Glutamatergic neuron (in vitro differentiated cells): Measurements from ENCODE around the gene FAM177A1. TPM values are rescaled to one million over a fixed set of nuclear protein-coding genes. Genes with fewer than 3 reads are reported as not detected.
"Not testable (repeated sequence)": the region's sequence is repeated elsewhere in the genome, so short reads cannot be mapped to it uniquely, and the experiment has no call there.

Source experiments
- DNase-seq: peaks from one replicate; pipeline ENCODE4 v3.0.0; 2022
- H3K27ac Mint-ChIP-seq: one replicate; pipeline ENCODE4 v1.8.0; 2020; ENCODE audit warnings: mild to moderate bottlenecking, mixed read lengths, inconsistent platforms; ENCODE audit not compliant: unreplicated experiment
- H3K27me3 Mint-ChIP-seq: one replicate; pipeline ENCODE4 v1.8.0; 2020; ENCODE audit warnings: mild to moderate bottlenecking, moderate library complexity, mixed read lengths, inconsistent platforms; ENCODE audit not compliant: unreplicated experiment
- H3K36me3 Mint-ChIP-seq: one replicate; pipeline ENCODE4 v1.8.0; 2020; ENCODE audit warnings: mild to moderate bottlenecking, mixed read lengths, inconsistent platforms; ENCODE audit not compliant: unreplicated experiment
- H3K4me1 Mint-ChIP-seq: one replicate; pipeline ENCODE4 v1.8.0; 2020; ENCODE audit warnings: mild to moderate bottlenecking, low read depth, mixed read lengths, inconsistent platforms; ENCODE audit not compliant: unreplicated experiment
- H3K4me3 Mint-ChIP-seq: one replicate; pipeline ENCODE4 v1.8.0; 2020; ENCODE audit warnings: mild to moderate bottlenecking, mixed read lengths, inconsistent platforms; ENCODE audit not compliant: unreplicated experiment
- H3K9me3 Mint-ChIP-seq: one replicate; pipeline ENCODE4 v1.8.0; 2020; ENCODE audit warnings: mild to moderate bottlenecking, moderate library complexity, mixed read lengths, inconsistent platforms; ENCODE audit not compliant: unreplicated experiment
- CTCF ChIP-seq: fragments of 200-600 bp; sonication (generic); IDR thresholded peaks from one replicate; pipeline ENCODE4 v1.5.0; 2021; ENCODE audit not compliant: partially characterized antibody, unreplicated experiment
- total RNA-seq: library from RNA; stranded (reverse); fragmentation: NEBNext Ultra II Directional; extraction: Animal tissue kit (Norgen Biotek cat#: 25700); gene quantifications from one replicate; pipeline ENCODE4 v1.2.1, GENCODE V29; 2021; ENCODE audit not compliant: unreplicated experiment

The FAM177A1 gene
- total RNA-seq, 1 donor from 2014 or later = 72.7 TPM

DNA sequence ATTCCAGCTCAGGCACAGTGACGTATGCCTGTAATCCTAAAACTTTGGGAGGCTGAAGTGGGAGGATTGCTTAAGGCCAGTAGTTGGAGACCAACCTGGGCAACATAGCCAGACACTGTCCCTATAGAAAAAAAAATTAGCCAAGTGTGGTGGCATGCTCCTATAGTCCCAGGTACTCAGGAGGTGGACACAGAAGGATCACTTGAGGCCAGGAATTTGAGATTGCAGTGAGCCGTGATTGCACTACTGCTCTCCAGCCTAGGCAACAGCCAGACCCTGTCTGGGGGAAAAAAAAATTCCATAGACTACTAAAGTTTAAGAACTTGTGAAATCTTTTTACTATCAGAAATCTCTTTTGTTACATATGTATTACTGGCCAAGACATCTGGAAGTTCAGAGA lies 6.6 kb downstream of the FAM177A1 start:
- Mint-ChIP-seq H3K4me1 (peaks cover 6% of the 10 kb centered on the region), H3K36me3 (no peaks in the 10 kb centered on the region)

DNA sequence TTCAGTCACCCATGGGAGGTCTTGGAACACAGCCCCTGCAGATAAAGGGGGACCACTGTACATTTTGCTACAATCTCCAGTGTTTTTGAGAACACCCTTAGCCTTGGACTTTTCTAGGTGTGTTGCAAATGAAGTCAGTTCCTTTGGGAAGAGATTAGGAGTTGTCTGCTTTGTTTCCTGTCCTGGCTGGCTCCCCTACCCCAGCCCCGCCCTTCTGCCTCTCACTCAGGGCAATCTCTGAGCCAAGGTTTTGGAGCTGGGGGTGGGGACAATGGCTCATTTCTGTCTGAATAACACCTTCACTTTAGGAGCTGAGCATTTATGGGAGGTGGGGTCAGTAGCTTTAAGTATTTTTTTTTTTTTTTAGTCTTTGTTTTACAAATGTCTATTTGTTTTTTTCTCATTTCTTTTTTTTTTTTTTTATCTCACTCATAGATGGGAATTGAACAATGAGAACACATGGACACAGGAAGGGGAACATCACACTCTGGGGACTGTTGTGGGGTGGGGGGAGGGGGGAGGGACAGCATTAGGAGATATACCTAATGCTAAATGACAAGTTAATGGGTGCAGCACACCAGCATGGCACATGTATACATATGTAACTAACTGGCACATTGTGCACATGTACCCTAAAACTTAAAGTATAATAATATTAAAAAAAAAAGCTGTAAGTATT lies 15.2 kb downstream of the FAM177A1 start:
- not testable (repeated sequence) for H3K36me3 Mint-ChIP-seq, H3K9me3 Mint-ChIP-seq, H3K4me1 Mint-ChIP-seq, H3K4me3 Mint-ChIP-seq, H3K27me3 Mint-ChIP-seq
- peak overlapping the region; percentile 79 for H3K27ac Mint-ChIP-seq
- DNase-seq = peak; percentile 22

More for the DNA sequence above, 6.6 kb downstream of the FAM177A1 start:
- no peaks in the 10 kb centered on the region for H3K27me3 Mint-ChIP-seq
- no peak for TF ChIP-seq CTCF
- no peak overlapping the region for H3K4me3 Mint-ChIP-seq
- no peak overlapping the region for H3K27ac Mint-ChIP-seq
- no peaks in the 10 kb centered on the region for H3K9me3 Mint-ChIP-seq
- DNase-seq = no peak

DNA sequence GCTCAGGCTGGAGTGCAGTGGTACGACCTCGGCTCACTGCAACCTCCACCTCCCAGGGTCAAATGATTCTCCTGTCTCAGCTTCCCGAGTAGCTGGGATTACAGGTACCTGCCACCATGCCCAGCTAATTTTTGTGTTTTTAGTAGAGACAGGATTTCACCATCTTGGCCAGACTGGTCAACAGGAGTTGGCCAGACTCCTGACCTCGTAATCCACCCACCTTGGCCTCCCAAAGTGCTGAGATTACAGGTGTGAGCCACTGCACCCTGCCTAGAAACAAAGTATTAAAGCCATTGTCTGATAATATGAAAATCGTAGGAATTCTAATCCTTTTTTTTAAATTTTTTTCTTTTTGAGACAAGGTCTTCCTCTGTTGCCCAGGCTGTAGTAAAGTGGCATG lies 19.7 kb downstream of the FAM177A1 start:
- H3K27me3 Mint-ChIP-seq, H3K27ac Mint-ChIP-seq, H3K4me1 Mint-ChIP-seq, H3K36me3 Mint-ChIP-seq, H3K9me3 Mint-ChIP-seq, H3K4me3 Mint-ChIP-seq, DNase-seq: not testable (repeated sequence)

- H3K9me3 Mint-ChIP-seq = peaks cover 2% of the 10 kb centered on the region
- DNase-seq = no peak
- TF ChIP-seq CTCF = no peak
- no peak overlapping the region for H3K4me3 Mint-ChIP-seq
- H3K27ac Mint-ChIP-seq = no peak overlapping the region
- no peaks in the 10 kb centered on the region for H3K4me1 Mint-ChIP-seq
- peaks cover 3% of the 10 kb centered on the region for H3K27me3 Mint-ChIP-seq
- peaks cover 4% of the 10 kb centered on the region for H3K36me3 Mint-ChIP-seq
These were observed 22.4 kb downstream of the FAM177A1 start for GRCh38 chr14:35068238-35069012.

GRCh38 chr14:35072226-35072625 lies 26.2 kb downstream of the FAM177A1 start:
- H3K36me3 Mint-ChIP-seq = peaks cover 4% of the 10 kb centered on the region

More at GRCh38 chr14:35072226-35072625, 26.2 kb downstream of the FAM177A1 start:
- Mint-ChIP-seq H3K27me3 (peaks cover 3% of the 10 kb centered on the region), H3K27ac (no peak overlapping the region), H3K4me1 (no peaks in the 10 kb centered on the region), H3K4me3 (no peak overlapping the region), H3K9me3 (peaks cover 2% of the 10 kb centered on the region)
- DNase-seq = no peak
- no peak for TF ChIP-seq CTCF
